Glutamatergic neuron (in vitro differentiated cells): Measurements from ENCODE around the gene DOCK7. TPM values are rescaled to one million over a fixed set of nuclear protein-coding genes. Genes with fewer than 3 reads are reported as not detected.

Source experiments
- DNase-seq: peaks from one replicate; pipeline ENCODE4 v3.0.0; 2022
- H3K27ac Mint-ChIP-seq: one replicate; pipeline ENCODE4 v1.8.0; 2020; ENCODE audit warnings: mild to moderate bottlenecking, mixed read lengths, inconsistent platforms; ENCODE audit not compliant: unreplicated experiment
- H3K27me3 Mint-ChIP-seq: one replicate; pipeline ENCODE4 v1.8.0; 2020; ENCODE audit warnings: mild to moderate bottlenecking, moderate library complexity, mixed read lengths, inconsistent platforms; ENCODE audit not compliant: unreplicated experiment
- H3K36me3 Mint-ChIP-seq: one replicate; pipeline ENCODE4 v1.8.0; 2020; ENCODE audit warnings: mild to moderate bottlenecking, mixed read lengths, inconsistent platforms; ENCODE audit not compliant: unreplicated experiment
- H3K4me1 Mint-ChIP-seq: one replicate; pipeline ENCODE4 v1.8.0; 2020; ENCODE audit warnings: mild to moderate bottlenecking, low read depth, mixed read lengths, inconsistent platforms; ENCODE audit not compliant: unreplicated experiment
- H3K4me3 Mint-ChIP-seq: one replicate; pipeline ENCODE4 v1.8.0; 2020; ENCODE audit warnings: mild to moderate bottlenecking, mixed read lengths, inconsistent platforms; ENCODE audit not compliant: unreplicated experiment
- H3K9me3 Mint-ChIP-seq: one replicate; pipeline ENCODE4 v1.8.0; 2020; ENCODE audit warnings: mild to moderate bottlenecking, moderate library complexity, mixed read lengths, inconsistent platforms; ENCODE audit not compliant: unreplicated experiment
- CTCF ChIP-seq: fragments of 200-600 bp; sonication (generic); IDR thresholded peaks from one replicate; pipeline ENCODE4 v1.5.0; 2021; ENCODE audit not compliant: partially characterized antibody, unreplicated experiment
- total RNA-seq: library from RNA; stranded (reverse); fragmentation: NEBNext Ultra II Directional; extraction: Animal tissue kit (Norgen Biotek cat#: 25700); gene quantifications from one replicate; pipeline ENCODE4 v1.2.1, GENCODE V29; 2021; ENCODE audit not compliant: unreplicated experiment

The DOCK7 gene
- total RNA-seq, 1 donor from 2014 or later, result 70.8 TPM

GRCh38 chr1:62523860-62524259 lies 164.3 kb downstream of the DOCK7 start:
- Mint-ChIP-seq H3K9me3 (no peaks in the 10 kb centered on the region), H3K27me3 (no peaks in the 10 kb centered on the region), H3K27ac (no peak overlapping the region), H3K4me3 (no peak overlapping the region), H3K4me1 (no peaks in the 10 kb centered on the region), H3K36me3 (peaks cover 8% of the 10 kb centered on the region)
- no peak for TF ChIP-seq CTCF
- DNase-seq, result no peak

DNA sequence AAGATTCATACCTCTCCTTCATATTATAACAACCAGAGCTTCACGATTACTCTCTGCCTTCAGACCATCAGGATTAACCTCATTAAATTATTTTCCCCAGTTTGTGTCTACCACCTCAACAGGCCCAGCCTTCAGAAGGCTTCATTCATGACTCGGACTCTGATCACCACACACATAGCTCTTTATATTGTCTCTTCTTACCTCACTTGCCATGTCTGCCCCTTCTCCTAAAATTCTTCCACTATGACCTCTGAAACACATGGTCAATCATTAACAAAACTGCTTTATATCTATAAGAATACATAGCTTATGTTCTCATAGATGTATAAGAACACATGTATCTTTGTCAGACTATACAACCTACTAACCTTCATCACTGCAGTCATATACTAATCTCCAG lies 171.6 kb downstream of the DOCK7 start:
- no peak for DNase-seq
- Mint-ChIP-seq H3K4me1 (no peaks in the 10 kb centered on the region), H3K4me3 (no peak overlapping the region), H3K9me3 (no peaks in the 10 kb centered on the region), H3K36me3 (peaks cover 11% of the 10 kb centered on the region), H3K27ac (no peak overlapping the region), H3K27me3 (no peaks in the 10 kb centered on the region)
- TF ChIP-seq CTCF, result no peak

DNA sequence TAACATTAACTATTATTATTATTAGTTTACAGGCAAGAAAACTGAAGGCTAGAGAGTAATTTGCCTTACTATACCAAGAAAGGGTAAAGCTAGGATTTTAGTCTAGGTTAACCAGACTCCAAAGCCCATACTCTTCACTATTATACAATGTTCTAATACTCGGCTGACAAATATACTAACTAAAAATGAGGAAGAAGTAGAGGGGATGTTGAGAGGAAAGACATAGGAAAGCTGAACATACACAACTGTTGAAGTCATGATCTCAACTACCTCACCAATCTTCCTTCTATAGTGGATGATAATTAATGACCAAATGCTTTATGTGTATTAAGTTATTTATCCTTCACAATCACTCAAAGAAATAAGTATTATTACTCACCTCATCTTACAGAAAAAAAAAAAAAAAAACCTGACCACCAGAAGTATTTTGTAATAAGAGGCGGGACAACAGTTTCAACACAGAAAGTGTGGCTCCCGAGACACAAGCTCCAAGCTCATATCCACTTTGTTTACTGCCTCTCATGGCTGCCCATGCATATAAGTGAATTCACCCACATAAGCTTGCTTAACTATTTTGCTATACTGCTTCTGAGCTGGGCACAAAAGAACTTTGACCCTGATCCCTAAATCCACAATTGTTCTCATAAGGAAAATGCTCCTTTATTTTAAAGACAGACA lies 173.3 kb downstream of the DOCK7 start:
- Mint-ChIP-seq H3K9me3 (no peaks in the 10 kb centered on the region), H3K4me1 (no peaks in the 10 kb centered on the region), H3K27me3 (no peaks in the 10 kb centered on the region), H3K27ac (no peak overlapping the region), H3K4me3 (no peak overlapping the region), H3K36me3 (peaks cover 11% of the 10 kb centered on the region)
- no peak for TF ChIP-seq CTCF
- no peak for DNase-seq

DNA sequence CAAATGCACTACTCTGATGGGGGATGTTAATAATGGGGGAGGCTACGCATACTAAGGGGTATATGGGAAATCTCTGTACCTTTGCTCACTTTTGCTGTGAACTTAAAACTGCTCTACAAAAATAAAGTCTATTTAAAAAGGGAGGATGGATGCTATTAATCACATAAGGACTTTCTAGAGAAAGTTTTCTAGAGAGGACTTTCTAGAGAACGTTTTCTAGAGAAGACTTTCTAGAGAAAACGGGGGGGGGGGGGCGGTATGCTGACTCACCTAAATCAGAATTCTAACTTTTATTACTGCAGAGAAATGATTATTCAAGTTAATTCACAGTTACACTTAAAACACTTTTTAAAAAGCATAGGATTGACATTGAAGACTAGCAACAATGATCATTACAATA lies 175.2 kb downstream of the DOCK7 start:
- H3K4me1 Mint-ChIP-seq, result no peaks in the 10 kb centered on the region
- H3K9me3 Mint-ChIP-seq, result no peaks in the 10 kb centered on the region
- no peaks in the 10 kb centered on the region for H3K27me3 Mint-ChIP-seq
- DNase-seq, result no peak
- TF ChIP-seq CTCF, result no peak
- H3K27ac Mint-ChIP-seq, result no peak overlapping the region
- no peak overlapping the region for H3K4me3 Mint-ChIP-seq
- no peaks in the 10 kb centered on the region for H3K36me3 Mint-ChIP-seq

DNA sequence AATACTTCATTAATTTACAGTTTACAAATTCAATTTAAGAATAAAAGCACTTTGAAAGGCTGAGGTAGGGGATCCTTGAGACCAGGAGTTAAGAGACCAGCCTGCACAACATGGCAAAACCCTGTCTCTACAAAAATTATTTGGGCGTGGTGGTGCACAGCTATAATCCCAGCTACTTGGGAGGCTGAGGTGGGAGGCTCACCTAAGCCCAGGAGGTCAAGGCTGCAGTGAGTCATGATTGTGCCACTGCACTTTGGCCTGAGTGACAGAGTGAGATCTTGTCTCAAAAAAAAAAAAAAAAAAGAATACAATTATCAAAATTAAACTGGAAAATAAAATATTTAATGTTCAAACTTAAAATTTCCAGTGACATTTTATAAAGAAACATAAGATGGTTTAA lies 179.2 kb downstream of the DOCK7 start:
- Mint-ChIP-seq H3K27me3 (no peaks in the 10 kb centered on the region), H3K4me1 (no peaks in the 10 kb centered on the region), H3K36me3 (no peaks in the 10 kb centered on the region), H3K9me3 (no peaks in the 10 kb centered on the region), H3K4me3 (no peak overlapping the region), H3K27ac (no peak overlapping the region)
- DNase-seq, result no peak
- TF ChIP-seq CTCF, result no peak
